ENCODE measurements around the gene CAPN11.

GRCh38 chr6:44110005-44110676 is 48.5 kb upstream of the CAPN11 start:
- no peak for TF ChIP-seq CTCF (conservative IDR thresholded peaks at IDR 0.05; ENCODE audit: low read depth, low read length)
- no peak for TF ChIP-seq MAFK (IDR thresholded peaks at IDR 0.05; ENCODE audit: low read depth, low read length)
